HepG2 (cell line): ENCODE measurements around the gene PRR15L. TPM values are rescaled to one million over a fixed set of nuclear protein-coding genes. Genes with fewer than 3 reads are reported as not detected.

Experiments
- ADNP ChIP-seq: sonication (generic); formaldehyde crosslinking; IDR thresholded peaks from 2 replicates; pipeline ENCODE4 v1.4.0; 2020; ENCODE audit warnings: missing genetic modification reagents
- ATF7-NPFF ChIP-seq: sonication (generic); formaldehyde crosslinking; IDR thresholded peaks from 2 replicates; pipeline ENCODE4 v1.8.1; 2023; ENCODE audit warnings: mild to moderate bottlenecking, low read depth, missing genetic modification reagents, moderate library complexity
- FLYWCH1 ChIP-seq: sonication (generic); formaldehyde crosslinking; IDR thresholded peaks from 2 replicates; pipeline ENCODE4 v1.8.1; 2023; ENCODE audit warnings: mild to moderate bottlenecking, missing genetic modification reagents
- ISX ChIP-seq: sonication (generic); formaldehyde crosslinking; conservative IDR thresholded peaks from 2 replicates; pipeline ENCODE4 v1.5.0; 2020; ENCODE audit warnings: missing genetic modification reagents
- JUNB ChIP-seq: sonication (generic); formaldehyde crosslinking; IDR thresholded peaks from 2 replicates; pipeline ENCODE4 v1.8.0; 2022; ENCODE audit warnings: missing genetic modification reagents, mild to moderate bottlenecking, borderline replicate concordance
- KDM3A ChIP-seq: IDR thresholded peaks from 2 replicates; pipeline ENCODE4 v1.6.1; 2018; ENCODE audit warnings: low read depth, missing compliant biosample characterization
- MED1 ChIP-seq: sonication (generic); formaldehyde crosslinking; IDR thresholded peaks from 2 replicates; pipeline ENCODE4 v1.4.0; 2020; ENCODE audit warnings: missing genetic modification reagents
- MIER2 ChIP-seq: IDR thresholded peaks from 2 replicates; pipeline ENCODE4 v1.6.1; 2016; ENCODE audit warnings: missing biosample characterization, missing genetic modification reagents
- PAX8 ChIP-seq: sonication (generic); formaldehyde crosslinking; IDR thresholded peaks from 2 replicates; pipeline ENCODE4 v1.8.0; 2022; ENCODE audit warnings: mild to moderate bottlenecking, missing genetic modification reagents, borderline replicate concordance
- PHF8 ChIP-seq: sonication (generic); formaldehyde crosslinking; IDR thresholded peaks from 2 replicates; pipeline ENCODE4 v1.5.0; 2020; ENCODE audit warnings: missing genetic modification reagents
- RFX1 ChIP-seq: fragments of 450-650 bp; IDR thresholded peaks from 2 replicates; pipeline ENCODE4 v1.6.1; 2017
- SIN3B ChIP-seq: fragments of 150-350 bp; IDR thresholded peaks from 2 replicates; pipeline ENCODE4 v1.6.1; 2014; ENCODE audit warnings: low read length
- SNAI1 ChIP-seq: sonication (generic); formaldehyde crosslinking; IDR thresholded peaks from 2 replicates; pipeline ENCODE4 v1.5.0; 2020; ENCODE audit warnings: mild to moderate bottlenecking, missing genetic modification reagents, borderline replicate concordance
- TRIM22 ChIP-seq: fragments of 450-650 bp; IDR thresholded peaks from 2 replicates; pipeline ENCODE4 v1.6.1; 2017
- TSC22D2 ChIP-seq: sonication (generic); formaldehyde crosslinking; IDR thresholded peaks from 2 replicates; pipeline ENCODE4 v1.5.1; 2020; ENCODE audit warnings: missing genetic modification reagents, mild to moderate bottlenecking, borderline replicate concordance
- YEATS2 ChIP-seq: sonication (generic); formaldehyde crosslinking; IDR thresholded peaks from 2 replicates; pipeline ENCODE4 v1.4.0; 2020; ENCODE audit warnings: missing genetic modification reagents, borderline replicate concordance
- ZBTB10 ChIP-seq: sonication (generic); formaldehyde crosslinking; IDR thresholded peaks from 2 replicates; pipeline ENCODE4 v1.4.0; 2020; ENCODE audit warnings: missing genetic modification reagents, borderline replicate concordance
- ZNF10 ChIP-seq: sonication (generic); formaldehyde crosslinking; IDR thresholded peaks from 2 replicates; pipeline ENCODE4 v1.4.0; 2020; ENCODE audit warnings: mild to moderate bottlenecking, low read depth, missing genetic modification reagents, borderline replicate concordance
- ZNF138 ChIP-seq: sonication (generic); formaldehyde crosslinking; IDR thresholded peaks from 2 replicates; pipeline ENCODE4 v1.5.0; 2020; ENCODE audit warnings: mild to moderate bottlenecking, low read depth, missing genetic modification reagents
- ZNF451 ChIP-seq: sonication (generic); formaldehyde crosslinking; IDR thresholded peaks from 2 replicates; pipeline ENCODE4 v1.5.0; 2020; ENCODE audit warnings: mild to moderate bottlenecking, missing genetic modification reagents
- ZNF484 ChIP-seq: sonication (generic); formaldehyde crosslinking; IDR thresholded peaks from 2 replicates; pipeline ENCODE4 v1.5.1; 2020; ENCODE audit warnings: mild to moderate bottlenecking, low read depth, missing genetic modification reagents, borderline replicate concordance
- ZNF503 ChIP-seq: sonication (generic); formaldehyde crosslinking; IDR thresholded peaks from 2 replicates; pipeline ENCODE4 v1.4.0; 2020; ENCODE audit warnings: missing genetic modification reagents
- ZNF605 ChIP-seq: sonication (generic); formaldehyde crosslinking; IDR thresholded peaks from 2 replicates; pipeline ENCODE4 v1.8.0; 2022; ENCODE audit warnings: mild to moderate bottlenecking, missing genetic modification reagents
- ZNF670 ChIP-seq: sonication (generic); formaldehyde crosslinking; IDR thresholded peaks from 2 replicates; pipeline ENCODE4 v1.8.0; 2022; ENCODE audit warnings: mild to moderate bottlenecking, missing genetic modification reagents, borderline replicate concordance
- ZNF792 ChIP-seq: IDR thresholded peaks from 2 replicates; pipeline ENCODE4 v1.6.1; 2016
- polyA plus RNA-seq, 8 experiments: library from polyadenylated mRNA; depleted of rRNA in 3 of 8; stranded (reverse) in 7 of 8; unstranded in 1 of 8; fragments of >200 nt; fragmentation: Illumina TruSeq in 4 of 8; extraction: Trizol in 4 of 8; gene quantifications; 2 replicates each; pipeline versions ENCODE4 v1.2.1 to v1.2.3, GENCODE V29; 2011 to 2016; ENCODE audit warnings: low read depth in 4 of 8, missing spikeins in 1 of 8, mixed read lengths in 1 of 8; ENCODE audit not compliant: insufficient read depth in 1 of 8
- total RNA-seq, 5 experiments: library from RNA; depleted of rRNA; stranded (reverse); fragments of >200 nt; fragmentation: Illumina TruSeq; extraction: Trizol; gene quantifications; 2 replicates each; pipeline ENCODE4 v1.2.3, GENCODE V29; 2016; ENCODE audit warnings: low read depth in 1 of 5

Gene PRR15L
- total and polyA plus RNA-seq, 2 of the 13 experiments (the other 11 are each of a cell fraction or from before 2014, with no cell fraction given): 0.44 to 2.0 TPM

GRCh38 chr17:47941246-47942095 is 16.2 kb downstream of the PRR15L start, which contains the start of gene PNPO (continued):
- TF ChIP-seq ZBTB10 (CRISPR knock-in tag) (peak; percentile 89; the same call in 1 of the 2 replicates), MED1 (CRISPR knock-in tag) (peak; percentile 79), RFX1 (no peak), PAX8 (peak; percentile 61; the same call in 1 of the 2 replicates), ZNF10 (CRISPR knock-in tag) (no peak), ZNF670 (peak; percentile 94), PHF8 (CRISPR knock-in tag) (peak; percentile 95), YEATS2 (CRISPR knock-in tag) (peak; percentile 81; the same call in 1 of the 2 replicates), ZNF792 (CRISPR knock-in tag) (peak; percentile 96), ZNF138 (CRISPR knock-in tag) (peak; percentile 48; the same call in 1 of the 2 replicates), KDM3A (CRISPR knock-in tag) (peak; percentile 71; the same call in 1 of the 2 replicates), ZNF451 (CRISPR knock-in tag) (peak; percentile 82; the same call in 1 of the 2 replicates), MIER2 (CRISPR knock-in tag) (no peak), TRIM22 (no peak), ISX (CRISPR knock-in tag) (peak; percentile 89), SIN3B (peak; percentile 28; the same call in 1 of the 2 replicates), ATF7-NPFF (CRISPR knock-in tag) (peak; percentile 71), FLYWCH1 (CRISPR knock-in tag) (peak; percentile 91; the same call in 1 of the 2 replicates), ZNF484 (CRISPR knock-in tag) (0 out of 2 replicates have a peak, but pooled peaks have one; percentile 59), SNAI1 (peak; percentile 95; the same call in 1 of the 2 replicates), ADNP (CRISPR knock-in tag) (no peak; the same call in 1 of the 2 replicates), ZNF605 (CRISPR knock-in tag) (peak; percentile 99), JUNB (CRISPR knock-in tag) (peak; percentile 69; the same call in 1 of the 2 replicates), TSC22D2 (CRISPR knock-in tag) (peak; percentile 17; the same call in 1 of the 2 replicates), ZNF503 (peak; percentile 89)
